Smooth muscle cell (in vitro differentiated cells): ENCODE results near the gene FBXW5. TPM values are rescaled to one million over a fixed set of nuclear protein-coding genes. Genes with fewer than 3 reads are reported as not detected.
A peak's percentile ranks its signal among the peaks of the same experiment; 100 is the strongest.

ENCODE experiments used
- DNase-seq: peaks from one replicate; lab custom pipeline; 2025; ENCODE audit not compliant: unreplicated experiment; lab: John Stamatoyannopoulos, UW
- H2AFZ ChIP-seq: fragments of 200-600 bp; sonication (generic); 2 replicates; pipeline ENCODE4 v1.6.0; 2016; ENCODE audit warnings: antibody characterized with exemption, low read depth, mild to moderate bottlenecking
- H3F3A ChIP-seq: fragments of 200-600 bp; sonication (generic); 2 replicates; pipeline ENCODE4 v1.6.0; 2017; ENCODE audit warnings: antibody characterized with exemption, low read depth
- H3K27ac ChIP-seq: fragments of 200-600 bp; sonication (generic); 2 replicates; pipeline ENCODE4 v1.5.1; 2016; ENCODE audit warnings: low read depth, mild to moderate bottlenecking
- H3K27me3 ChIP-seq: fragments of 200-600 bp; sonication (generic); 2 replicates; pipeline ENCODE4 v1.6.1; 2016; ENCODE audit warnings: low read depth, mild to moderate bottlenecking
- H3K36me3 ChIP-seq: fragments of 200-600 bp; sonication (generic); 2 replicates; pipeline ENCODE4 v1.5.1; 2016; ENCODE audit warnings: low read depth
- H3K4me1 ChIP-seq: fragments of 200-600 bp; sonication (generic); 2 replicates; pipeline ENCODE4 v1.5.1; 2016; ENCODE audit warnings: low read depth
- H3K4me2 ChIP-seq: fragments of 200-600 bp; sonication (generic); 2 replicates; pipeline ENCODE4 v1.6.0; 2016; ENCODE audit warnings: mild to moderate bottlenecking
- H3K4me3 ChIP-seq: fragments of 200-600 bp; sonication (generic); 2 replicates; pipeline ENCODE4 v1.5.1; 2016; ENCODE audit warnings: mild to moderate bottlenecking
- H3K79me2 ChIP-seq: fragments of 200-600 bp; sonication (generic); 2 replicates; pipeline ENCODE4 v1.6.0; 2016; ENCODE audit warnings: low read depth, mild to moderate bottlenecking
- H3K9ac ChIP-seq: fragments of 200-600 bp; sonication (generic); 2 replicates; pipeline ENCODE4 v1.6.0; 2016; ENCODE audit warnings: low read depth
- H3K9me3 ChIP-seq: fragments of 200-600 bp; sonication (generic); replicated peaks from 2 replicates; pipeline ENCODE4 v1.5.1; 2016; ENCODE audit warnings: low read depth
- H4K20me1 ChIP-seq: fragments of 200-600 bp; sonication (generic); 2 replicates; pipeline ENCODE4 v1.6.0; 2016; ENCODE audit warnings: low read depth
- WGBS: methylation state at CpG from one replicate; pipeline ENCODE4 v1.1.7; 2016; ENCODE audit warnings: low lambda C conversion rate; 5-methylcytosine and 5-hydroxymethylcytosine counted together
- polyA plus RNA-seq: library from polyadenylated mRNA; unstranded; fragments of >200 nt; fragmentation: Nextera tagmentation; extraction: Ambion mirVana; gene quantifications from 2 replicates; pipeline ENCODE4 v1.2.1, GENCODE V29; 2016
- total RNA-seq: library from RNA; depleted of rRNA; stranded (reverse); fragments of >200 nt; gene quantifications from 2 replicates; pipeline ENCODE4 v1.2.3, GENCODE V29; 2014
- TF ChIP-seq, protein P1 (sequence below): fragments of 200-600 bp; sonication (generic); IDR thresholded peaks from 2 replicates; pipeline ENCODE4 v1.5.1; 2017; ENCODE audit warnings: borderline replicate concordance, mild to moderate bottlenecking, antibody characterized with exemption; ENCODE audit not compliant: insufficient read depth, poor library complexity, severe bottlenecking

The FBXW5 gene
- total and polyA plus RNA-seq, 2 experiments from 2014 or later: 70.5 to 105 TPM

DNA sequence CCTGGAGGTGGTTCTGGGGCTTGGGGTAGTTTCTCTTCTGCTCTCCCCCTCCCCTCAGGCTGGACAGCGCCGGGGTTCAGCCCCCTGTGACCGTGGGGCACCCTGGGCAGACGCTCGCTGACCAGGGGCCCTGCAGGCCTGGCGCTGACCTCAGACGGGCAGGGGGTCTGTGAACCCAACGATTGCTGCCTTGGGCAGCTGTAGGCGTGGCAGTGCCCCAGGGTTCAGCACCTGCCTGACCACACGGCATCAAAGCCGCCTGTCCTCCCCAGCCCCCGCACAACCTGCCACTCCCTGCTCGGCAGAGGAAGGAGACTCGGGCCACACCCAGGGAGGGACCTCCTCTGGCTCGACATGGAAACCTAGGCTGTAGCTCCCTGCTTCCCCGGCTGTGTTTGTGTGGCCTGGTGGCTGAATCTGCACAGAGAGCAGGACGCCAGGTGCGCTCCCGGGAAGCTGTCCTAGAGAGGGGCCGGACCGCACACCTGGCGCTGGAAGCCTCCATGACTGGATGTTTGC is 19.7 kb upstream of the FBXW5 start:
- no peak overlapping the region for H3K27ac ChIP-seq
- no peak overlapping the region for H3K4me3 ChIP-seq
- TF ChIP-seq, protein P1, sequence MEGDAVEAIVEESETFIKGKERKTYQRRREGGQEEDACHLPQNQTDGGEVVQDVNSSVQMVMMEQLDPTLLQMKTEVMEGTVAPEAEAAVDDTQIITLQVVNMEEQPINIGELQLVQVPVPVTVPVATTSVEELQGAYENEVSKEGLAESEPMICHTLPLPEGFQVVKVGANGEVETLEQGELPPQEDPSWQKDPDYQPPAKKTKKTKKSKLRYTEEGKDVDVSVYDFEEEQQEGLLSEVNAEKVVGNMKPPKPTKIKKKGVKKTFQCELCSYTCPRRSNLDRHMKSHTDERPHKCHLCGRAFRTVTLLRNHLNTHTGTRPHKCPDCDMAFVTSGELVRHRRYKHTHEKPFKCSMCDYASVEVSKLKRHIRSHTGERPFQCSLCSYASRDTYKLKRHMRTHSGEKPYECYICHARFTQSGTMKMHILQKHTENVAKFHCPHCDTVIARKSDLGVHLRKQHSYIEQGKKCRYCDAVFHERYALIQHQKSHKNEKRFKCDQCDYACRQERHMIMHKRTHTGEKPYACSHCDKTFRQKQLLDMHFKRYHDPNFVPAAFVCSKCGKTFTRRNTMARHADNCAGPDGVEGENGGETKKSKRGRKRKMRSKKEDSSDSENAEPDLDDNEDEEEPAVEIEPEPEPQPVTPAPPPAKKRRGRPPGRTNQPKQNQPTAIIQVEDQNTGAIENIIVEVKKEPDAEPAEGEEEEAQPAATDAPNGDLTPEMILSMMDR: no peak
- H2AFZ ChIP-seq: no peak overlapping the region
- no peak overlapping the region for H3K9ac ChIP-seq
- H3K4me1 ChIP-seq: no peaks in the 10 kb centered on the region
- no peaks in the 10 kb centered on the region for H3F3A ChIP-seq
- H3K36me3 ChIP-seq: no peaks in the 10 kb centered on the region
- no peaks in the 10 kb centered on the region for H3K79me2 ChIP-seq
- no peaks in the 10 kb centered on the region for H3K9me3 ChIP-seq
- H3K27me3 ChIP-seq: no peaks in the 10 kb centered on the region
- WGBS: 84% methylated on average over 22 of the region's 22 CpGs
- H3K4me2 ChIP-seq: no peak overlapping the region
- no peak for DNase-seq
- H4K20me1 ChIP-seq: no peaks in the 10 kb centered on the region

DNA sequence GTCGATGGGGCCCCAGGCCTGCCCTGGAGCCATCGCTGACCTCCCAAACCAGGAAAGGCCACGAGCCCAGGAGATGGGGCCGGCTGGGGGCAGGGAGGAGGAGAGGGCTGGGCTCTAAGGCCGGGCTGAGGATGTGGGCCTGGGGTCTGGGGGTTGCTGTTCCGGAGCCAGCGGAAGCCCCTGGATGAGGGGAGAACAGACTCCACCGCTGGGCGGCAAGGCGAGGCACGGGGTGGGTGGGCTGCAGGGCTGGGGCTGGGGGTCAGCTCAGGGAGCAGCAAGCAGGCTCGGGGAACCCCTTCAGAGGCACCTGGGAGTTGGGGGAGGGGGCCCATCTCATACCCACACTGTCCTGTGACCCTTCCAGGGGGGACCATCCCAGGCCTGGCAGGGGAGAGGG is 19.2 kb upstream of the FBXW5 start:
- H3F3A ChIP-seq: no peaks in the 10 kb centered on the region
- H3K9ac ChIP-seq: no peak overlapping the region
- no peaks in the 10 kb centered on the region for H3K27me3 ChIP-seq
- no peak overlapping the region for H2AFZ ChIP-seq
- H3K79me2 ChIP-seq: no peaks in the 10 kb centered on the region
- H3K4me1 ChIP-seq: no peaks in the 10 kb centered on the region
- H3K4me2 ChIP-seq: peak overlapping the region; percentile 59
- no peaks in the 10 kb centered on the region for H4K20me1 ChIP-seq
- no peaks in the 10 kb centered on the region for H3K9me3 ChIP-seq
- 95% methylated on average over 12 of the region's 12 CpGs for WGBS
- TF ChIP-seq, protein P1: no peak
- H3K27ac ChIP-seq: no peak overlapping the region
- DNase-seq: no peak
- H3K36me3 ChIP-seq: no peaks in the 10 kb centered on the region
- no peak overlapping the region for H3K4me3 ChIP-seq

DNA sequence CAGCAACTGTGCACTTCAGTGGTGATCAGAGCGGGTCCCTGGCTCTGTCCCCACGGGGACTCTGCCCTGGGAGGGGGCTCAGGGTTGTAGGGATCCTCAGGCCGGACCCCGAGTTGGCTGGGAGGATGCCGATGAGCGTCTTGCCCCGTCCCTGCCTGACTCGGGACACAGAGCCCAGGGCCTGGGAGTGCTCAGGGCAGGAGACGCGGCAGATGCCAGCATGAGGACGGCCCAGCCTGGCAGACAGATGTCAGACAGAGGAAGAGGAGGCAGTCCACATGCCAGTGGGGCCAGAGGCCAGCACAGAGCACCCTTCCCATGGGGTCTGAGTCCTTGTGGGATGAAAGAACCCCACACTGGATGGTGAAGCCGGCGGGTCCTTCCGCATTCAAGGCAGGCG is 18.8 kb upstream of the FBXW5 start:
- no peaks in the 10 kb centered on the region for H3F3A ChIP-seq
- no peaks in the 10 kb centered on the region for H3K79me2 ChIP-seq
- no peak overlapping the region for H3K4me3 ChIP-seq
- no peak overlapping the region for H3K27ac ChIP-seq
- H3K36me3 ChIP-seq: no peaks in the 10 kb centered on the region
- TF ChIP-seq, protein P1: no peak
- 75% methylated on average over 15 of the region's 15 CpGs for WGBS
- H4K20me1 ChIP-seq: no peaks in the 10 kb centered on the region
- no peaks in the 10 kb centered on the region for H3K27me3 ChIP-seq
- H2AFZ ChIP-seq: no peak overlapping the region
- DNase-seq: no peak
- H3K9me3 ChIP-seq: no peaks in the 10 kb centered on the region
- H3K9ac ChIP-seq: no peak overlapping the region
- H3K4me1 ChIP-seq: no peaks in the 10 kb centered on the region
- H3K4me2 ChIP-seq: peak overlapping the region; percentile 59

DNA sequence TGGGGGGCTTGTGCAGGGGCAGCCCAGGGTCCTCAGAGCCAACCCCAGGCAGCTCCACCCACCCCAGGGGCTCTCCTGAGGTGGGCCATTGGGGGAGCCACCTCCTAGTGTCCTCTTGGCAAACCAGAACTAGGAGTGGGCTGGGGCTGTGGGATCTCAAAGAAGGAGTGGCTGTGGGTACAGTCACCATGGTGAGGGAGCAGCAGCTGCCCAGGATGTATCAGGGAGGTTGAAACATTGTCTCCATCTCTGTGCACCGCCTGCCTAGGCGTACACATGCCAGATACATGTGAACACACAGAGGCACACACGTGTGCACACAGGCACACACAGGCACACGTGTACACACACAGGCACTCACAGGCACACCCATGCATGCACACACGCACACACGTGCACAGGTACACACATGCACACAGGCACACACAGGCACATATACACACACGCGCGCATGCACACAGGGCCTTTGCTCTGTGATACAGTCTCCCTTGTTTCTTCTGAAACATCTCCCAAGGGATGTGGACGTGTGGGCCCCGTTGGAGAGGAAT is 18.2 kb upstream of the FBXW5 start:
- DNase-seq: no peak
- no peak overlapping the region for H2AFZ ChIP-seq
- H3K4me2 ChIP-seq: peak overlapping the region; percentile 59
- H3K4me3 ChIP-seq: no peak overlapping the region
- 78% methylated on average over 11 of the region's 11 CpGs for WGBS
- H3K27me3 ChIP-seq: no peaks in the 10 kb centered on the region
- no peaks in the 10 kb centered on the region for H3K79me2 ChIP-seq
- H3K36me3 ChIP-seq: no peaks in the 10 kb centered on the region
- TF ChIP-seq, protein P1: no peak
- no peak overlapping the region for H3K27ac ChIP-seq
- no peaks in the 10 kb centered on the region for H3K9me3 ChIP-seq
- no peaks in the 10 kb centered on the region for H3F3A ChIP-seq
- no peaks in the 10 kb centered on the region for H3K4me1 ChIP-seq
- no peak overlapping the region for H3K9ac ChIP-seq
- H4K20me1 ChIP-seq: no peaks in the 10 kb centered on the region
